ENCODE results near the gene ONECUT2.

- no peak for TF ChIP-seq EZH2phosphoT487 (IDR thresholded peaks at IDR 0.05; ENCODE audit: borderline replicate concordance)
- no peak for TF ChIP-seq CTCF (conservative IDR thresholded peaks at IDR 0.05; ENCODE audit: low read length)
Measured at GRCh38 chr18:57416542-57416941, 18.6 kb upstream of the ONECUT2 start.
